HepG2 (cell line): ENCODE results near the gene RER1. TPM values are rescaled to one million over a fixed set of nuclear protein-coding genes. Genes with fewer than 3 reads are reported as not detected.

Source experiments
- AGO2 ChIP-seq: fragments of 200-400 bp; formaldehyde crosslinking; optimal IDR thresholded peaks from 2 replicates; pipeline ENCODE3; 2017; ENCODE audit warnings: mild to moderate bottlenecking, low read depth, low read length, moderate library complexity
- CREB1 ChIP-seq, 2 experiments: fragments of 450-650 bp in 1 of 2; IDR thresholded peaks; 2 replicates each; pipeline ENCODE4 v1.6.1; 2016 to 2017; ENCODE audit warnings: control low read depth in 1 of 2, mild to moderate bottlenecking in 1 of 2, missing compliant biosample characterization in 1 of 2, missing genetic modification characterization in 1 of 2
- ETV6 ChIP-seq: sonication (generic); formaldehyde crosslinking; conservative IDR thresholded peaks from 2 replicates; pipeline ENCODE4 v1.4.0; 2020; ENCODE audit warnings: missing genetic modification reagents
- HNRNPK ChIP-seq: fragments of 200-400 bp; formaldehyde crosslinking; IDR thresholded peaks from 2 replicates; pipeline ENCODE4 v1.6.1; 2018; ENCODE audit warnings: low read length, low read depth, moderate library complexity, mild to moderate bottlenecking; ENCODE audit not compliant: poor library complexity, severe bottlenecking
- IRF2 ChIP-seq: IDR thresholded peaks from 2 replicates; pipeline ENCODE4 v1.6.1; 2018; ENCODE audit warnings: missing genetic modification reagents, missing compliant biosample characterization
- JUNB ChIP-seq: sonication (generic); formaldehyde crosslinking; IDR thresholded peaks from 2 replicates; pipeline ENCODE4 v1.8.0; 2022; ENCODE audit warnings: missing genetic modification reagents, mild to moderate bottlenecking, borderline replicate concordance
- KMT2B ChIP-seq: IDR thresholded peaks from 2 replicates; pipeline ENCODE4 v1.6.1; 2016; ENCODE audit warnings: missing genetic modification reagents, missing compliant biosample characterization
- MXI1 ChIP-seq: IDR thresholded peaks from 3 replicates; pipeline ENCODE4 v1.6.1; 2012; ENCODE audit warnings: low read depth, low read length, inconsistent platforms, borderline replicate concordance
- NR3C1 ChIP-seq: sonication (generic); formaldehyde crosslinking; IDR thresholded peaks from 2 replicates; pipeline ENCODE4 v1.4.0; 2020; ENCODE audit warnings: missing genetic modification reagents
- SMYD3 ChIP-seq: sonication (generic); formaldehyde crosslinking; IDR thresholded peaks from 2 replicates; pipeline ENCODE4 v1.8.1; 2023; ENCODE audit warnings: mild to moderate bottlenecking, missing genetic modification reagents
- SOX5 ChIP-seq: IDR thresholded peaks from 2 replicates; pipeline ENCODE4 v1.6.1; 2016; ENCODE audit warnings: borderline replicate concordance
- SP4 ChIP-seq: sonication (generic); formaldehyde crosslinking; IDR thresholded peaks from 2 replicates; pipeline ENCODE4 v1.8.1; 2023; ENCODE audit warnings: mild to moderate bottlenecking, missing genetic modification reagents
- TAF1 ChIP-seq: sonication (generic); formaldehyde crosslinking; IDR thresholded peaks from 2 replicates; pipeline ENCODE4 v1.4.0; 2020; ENCODE audit warnings: missing genetic modification reagents
- TAF15 ChIP-seq: fragments of 200-400 bp; formaldehyde crosslinking; IDR thresholded peaks from one replicate; pipeline ENCODE4 v1.6.1; 2018; ENCODE audit warnings: mild to moderate bottlenecking, low read depth, low read length; ENCODE audit not compliant: poor library complexity, severe bottlenecking
- ZKSCAN8 ChIP-seq: IDR thresholded peaks from 2 replicates; pipeline ENCODE4 v1.6.1; 2016; ENCODE audit warnings: borderline replicate concordance, missing genetic modification reagents, missing compliant biosample characterization
- ZMYM3 ChIP-seq: sonication (generic); formaldehyde crosslinking; IDR thresholded peaks from 2 replicates; pipeline ENCODE4 v1.5.1; 2020; ENCODE audit warnings: mild to moderate bottlenecking, missing genetic modification reagents
- ZNF235 ChIP-seq: sonication (generic); formaldehyde crosslinking; IDR thresholded peaks from 2 replicates; pipeline ENCODE4 v1.8.1; 2023; ENCODE audit warnings: mild to moderate bottlenecking, missing genetic modification reagents, borderline replicate concordance
- ZNF430 ChIP-seq: sonication (generic); formaldehyde crosslinking; IDR thresholded peaks from 2 replicates; pipeline ENCODE4 v1.9.0; 2021; ENCODE audit warnings: mild to moderate bottlenecking, missing genetic modification reagents
- ZNF496 ChIP-seq: sonication (generic); formaldehyde crosslinking; IDR thresholded peaks from 2 replicates; pipeline ENCODE4 v1.8.1; 2023; ENCODE audit warnings: mild to moderate bottlenecking, moderate library complexity, missing genetic modification reagents; ENCODE audit not compliant: insufficient replicate concordance
- ZNF562 ChIP-seq: sonication (generic); formaldehyde crosslinking; IDR thresholded peaks from 2 replicates; pipeline ENCODE4 v1.8.0; 2022; ENCODE audit warnings: missing genetic modification reagents, borderline replicate concordance
- ZNF567 ChIP-seq: sonication (generic); formaldehyde crosslinking; IDR thresholded peaks from 2 replicates; pipeline ENCODE4 v1.8.1; 2023; ENCODE audit warnings: mild to moderate bottlenecking, missing genetic modification reagents, borderline replicate concordance
- ZNF577 ChIP-seq: sonication (generic); formaldehyde crosslinking; IDR thresholded peaks from 2 replicates; pipeline ENCODE4 v1.4.0; 2020; ENCODE audit warnings: mild to moderate bottlenecking, low read depth, missing genetic modification reagents, borderline replicate concordance
- ZNF672 ChIP-seq: sonication (generic); formaldehyde crosslinking; IDR thresholded peaks from 2 replicates; pipeline ENCODE4 v1.8.1; 2022; ENCODE audit warnings: missing genetic modification reagents
- polyA plus RNA-seq, 8 experiments: library from polyadenylated mRNA; depleted of rRNA in 3 of 8; stranded (reverse) in 7 of 8; unstranded in 1 of 8; fragments of >200 nt; fragmentation: Illumina TruSeq in 4 of 8; extraction: Trizol in 4 of 8; gene quantifications; 2 replicates each; pipeline versions ENCODE4 v1.2.1 to v1.2.3, GENCODE V29; 2011 to 2016; ENCODE audit warnings: low read depth in 4 of 8, missing spikeins in 1 of 8, mixed read lengths in 1 of 8; ENCODE audit not compliant: insufficient read depth in 1 of 8
- total RNA-seq, 5 experiments: library from RNA; depleted of rRNA; stranded (reverse); fragments of >200 nt; fragmentation: Illumina TruSeq; extraction: Trizol; gene quantifications; 2 replicates each; pipeline ENCODE4 v1.2.3, GENCODE V29; 2016; ENCODE audit warnings: low read depth in 1 of 5
- TF ChIP-seq, protein P1 (sequence below): sonication (generic); formaldehyde crosslinking; IDR thresholded peaks from 2 replicates; pipeline ENCODE4 v1.5.0; 2020; ENCODE audit warnings: missing genetic modification reagents
- TF ChIP-seq, protein P2 (sequence below): sonication (generic); formaldehyde crosslinking; IDR thresholded peaks from 2 replicates; pipeline ENCODE4 v1.5.0; 2020; ENCODE audit warnings: missing genetic modification reagents, mild to moderate bottlenecking, borderline replicate concordance
- TF ChIP-seq, protein P3 (sequence below): IDR thresholded peaks from 2 replicates; pipeline ENCODE4 v1.6.1; 2016; ENCODE audit warnings: mild to moderate bottlenecking

The RER1 gene
- total and polyA plus RNA-seq, 2 of the 13 experiments (the other 11 are each of a cell fraction or from before 2014, with no cell fraction given): 128 to 164 TPM

DNA sequence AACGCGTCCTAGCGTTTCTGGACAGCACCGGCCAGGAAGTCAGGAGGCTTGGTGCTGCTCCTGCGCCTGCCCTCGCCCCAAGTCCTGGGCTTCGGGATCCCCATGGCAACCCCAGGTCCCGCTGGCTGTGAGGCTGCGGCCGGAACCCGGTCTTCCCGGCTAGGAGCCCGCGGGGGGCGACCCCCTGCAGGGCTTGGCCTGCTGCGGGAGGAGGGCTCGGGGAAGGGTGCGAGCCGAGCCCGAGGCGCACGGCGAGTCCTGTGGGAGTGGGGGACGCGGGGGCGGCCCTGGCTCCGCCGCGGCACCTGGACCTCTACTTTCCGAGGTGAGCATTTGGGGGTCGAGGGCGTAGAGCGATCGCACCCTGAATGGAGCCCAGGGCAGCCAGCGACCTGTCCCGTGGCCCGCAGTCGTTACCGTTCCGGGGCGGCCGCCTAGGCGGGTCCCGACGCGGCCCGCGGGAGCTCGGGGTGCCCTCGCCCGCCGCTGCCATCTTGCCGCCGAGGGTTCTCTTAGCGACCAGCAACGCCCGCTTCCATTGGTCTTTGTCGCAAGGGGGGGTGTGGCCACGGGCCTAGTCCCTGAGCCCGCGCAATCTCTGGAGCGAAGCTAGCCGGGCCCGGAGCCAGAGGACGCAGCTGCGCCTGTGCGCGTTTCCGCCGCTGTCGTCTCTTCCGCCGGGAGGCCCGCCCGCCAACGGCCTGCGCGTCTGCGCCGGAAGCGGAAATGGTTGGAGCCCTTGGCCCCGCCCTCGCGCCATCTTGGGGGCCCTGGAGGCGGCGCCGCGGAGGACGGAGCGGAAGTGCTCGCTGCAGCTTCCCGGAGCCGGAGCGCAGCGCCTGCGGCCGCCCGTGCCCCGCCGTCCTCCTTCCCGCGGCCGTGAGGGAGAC is at the start of gene RER1, which contains the start of gene MORN1 (continued):
- TF ChIP-seq, protein P1, sequence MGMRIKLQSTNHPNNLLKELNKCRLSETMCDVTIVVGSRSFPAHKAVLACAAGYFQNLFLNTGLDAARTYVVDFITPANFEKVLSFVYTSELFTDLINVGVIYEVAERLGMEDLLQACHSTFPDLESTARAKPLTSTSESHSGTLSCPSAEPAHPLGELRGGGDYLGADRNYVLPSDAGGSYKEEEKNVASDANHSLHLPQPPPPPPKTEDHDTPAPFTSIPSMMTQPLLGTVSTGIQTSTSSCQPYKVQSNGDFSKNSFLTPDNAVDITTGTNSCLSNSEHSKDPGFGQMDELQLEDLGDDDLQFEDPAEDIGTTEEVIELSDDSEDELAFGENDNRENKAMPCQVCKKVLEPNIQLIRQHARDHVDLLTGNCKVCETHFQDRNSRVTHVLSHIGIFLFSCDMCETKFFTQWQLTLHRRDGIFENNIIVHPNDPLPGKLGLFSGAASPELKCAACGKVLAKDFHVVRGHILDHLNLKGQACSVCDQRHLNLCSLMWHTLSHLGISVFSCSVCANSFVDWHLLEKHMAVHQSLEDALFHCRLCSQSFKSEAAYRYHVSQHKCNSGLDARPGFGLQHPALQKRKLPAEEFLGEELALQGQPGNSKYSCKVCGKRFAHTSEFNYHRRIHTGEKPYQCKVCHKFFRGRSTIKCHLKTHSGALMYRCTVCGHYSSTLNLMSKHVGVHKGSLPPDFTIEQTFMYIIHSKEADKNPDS (CRISPR knock-in tag): 0 out of 2 replicates have a peak, but pooled peaks have one; percentile 42
- TF ChIP-seq ZNF567 (peak; percentile 38; the same call in 1 of the 2 replicates), ZNF496 (CRISPR knock-in tag) (no peak), JUNB (CRISPR knock-in tag) (no peak), IRF2 (CRISPR knock-in tag) (peak; percentile 60; the same call in 1 of the 2 replicates), KMT2B (CRISPR knock-in tag) (no peak; the same call in 1 of the 2 replicates), TAF15 (no peak), ZNF430 (CRISPR knock-in tag) (peak; percentile 53; the same call in 1 of the 2 replicates), ZNF577 (no peak), ZNF235 (CRISPR knock-in tag) (peak; percentile 66; the same call in 1 of the 2 replicates), ZMYM3 (CRISPR knock-in tag) (no peak), ZNF562 (CRISPR knock-in tag) (no peak), ETV6 (peak; percentile 25; the same call in 1 of the 2 replicates), MXI1 (peak; percentile 96), SP4 (CRISPR knock-in tag) (peak; percentile 92), ZKSCAN8 (CRISPR knock-in tag) (no peak), HNRNPK (peak; percentile 47), TAF1 (peak; percentile 77; the same call in 1 of the 2 replicates), AGO2 (no peak), SMYD3 (CRISPR knock-in tag) (no peak), CREB1 (IDR thresholded peaks at IDR 0.05) (peak; percentile 79), CREB1 (CRISPR knock-in tag; IDR thresholded peaks at IDR 0.05) (peak; percentile 89), SOX5 (CRISPR knock-in tag) (0 out of 2 replicates have a peak, but pooled peaks have one; percentile 10), ZNF672 (no peak), NR3C1 (CRISPR knock-in tag) (no peak)
- TF ChIP-seq, protein P2, sequence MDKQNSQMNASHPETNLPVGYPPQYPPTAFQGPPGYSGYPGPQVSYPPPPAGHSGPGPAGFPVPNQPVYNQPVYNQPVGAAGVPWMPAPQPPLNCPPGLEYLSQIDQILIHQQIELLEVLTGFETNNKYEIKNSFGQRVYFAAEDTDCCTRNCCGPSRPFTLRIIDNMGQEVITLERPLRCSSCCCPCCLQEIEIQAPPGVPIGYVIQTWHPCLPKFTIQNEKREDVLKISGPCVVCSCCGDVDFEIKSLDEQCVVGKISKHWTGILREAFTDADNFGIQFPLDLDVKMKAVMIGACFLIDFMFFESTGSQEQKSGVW (CRISPR knock-in tag): no peak
- TF ChIP-seq, protein P3, sequence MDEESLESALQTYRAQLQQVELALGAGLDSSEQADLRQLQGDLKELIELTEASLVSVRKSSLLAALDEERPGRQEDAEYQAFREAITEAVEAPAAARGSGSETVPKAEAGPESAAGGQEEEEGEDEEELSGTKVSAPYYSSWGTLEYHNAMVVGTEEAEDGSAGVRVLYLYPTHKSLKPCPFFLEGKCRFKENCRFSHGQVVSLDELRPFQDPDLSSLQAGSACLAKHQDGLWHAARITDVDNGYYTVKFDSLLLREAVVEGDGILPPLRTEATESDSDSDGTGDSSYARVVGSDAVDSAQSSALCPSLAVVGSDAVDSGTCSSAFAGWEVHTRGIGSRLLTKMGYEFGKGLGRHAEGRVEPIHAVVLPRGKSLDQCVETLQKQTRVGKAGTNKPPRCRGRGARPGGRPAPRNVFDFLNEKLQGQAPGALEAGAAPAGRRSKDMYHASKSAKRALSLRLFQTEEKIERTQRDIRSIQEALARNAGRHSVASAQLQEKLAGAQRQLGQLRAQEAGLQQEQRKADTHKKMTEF (CRISPR knock-in tag): peak; percentile 49; the same call in 1 of the 2 replicates
